SK-N-SH (cell line): ENCODE data around the gene TFF1.

Source experiments
- JUND ChIP-seq: IDR thresholded peaks from 2 replicates; pipeline ENCODE4 v1.4.0; 2012
- SIN3A ChIP-seq: IDR thresholded peaks from 2 replicates; pipeline ENCODE4 v1.6.1; 2012; ENCODE audit warnings: low read depth, mild to moderate bottlenecking, low read length, moderate library complexity, borderline replicate concordance
- TCF12 ChIP-seq: IDR thresholded peaks from 2 replicates; pipeline ENCODE4 v1.4.0; 2012
- YY1 ChIP-seq: IDR thresholded peaks from 2 replicates; pipeline ENCODE4 v1.4.0; 2012; ENCODE audit warnings: low read depth, mild to moderate bottlenecking
- TF ChIP-seq, protein P1 (sequence below): fragments of 200-600 bp; sonication (generic); IDR thresholded peaks from 2 replicates; pipeline ENCODE4 v1.6.1; 2017; ENCODE audit warnings: antibody characterized with exemption, mild to moderate bottlenecking, moderate library complexity
- TF ChIP-seq, protein P2 (sequence below): IDR thresholded peaks from 2 replicates; pipeline ENCODE4 v1.4.0; 2012; ENCODE audit warnings: low read depth, borderline replicate concordance
- TF ChIP-seq, protein P3 (sequence below): IDR thresholded peaks from 2 replicates; pipeline ENCODE4; 2012
- TF ChIP-seq, protein P4 (sequence below): IDR thresholded peaks from 2 replicates; pipeline ENCODE4 v1.4.0; 2012; ENCODE audit warnings: low read depth

DNA sequence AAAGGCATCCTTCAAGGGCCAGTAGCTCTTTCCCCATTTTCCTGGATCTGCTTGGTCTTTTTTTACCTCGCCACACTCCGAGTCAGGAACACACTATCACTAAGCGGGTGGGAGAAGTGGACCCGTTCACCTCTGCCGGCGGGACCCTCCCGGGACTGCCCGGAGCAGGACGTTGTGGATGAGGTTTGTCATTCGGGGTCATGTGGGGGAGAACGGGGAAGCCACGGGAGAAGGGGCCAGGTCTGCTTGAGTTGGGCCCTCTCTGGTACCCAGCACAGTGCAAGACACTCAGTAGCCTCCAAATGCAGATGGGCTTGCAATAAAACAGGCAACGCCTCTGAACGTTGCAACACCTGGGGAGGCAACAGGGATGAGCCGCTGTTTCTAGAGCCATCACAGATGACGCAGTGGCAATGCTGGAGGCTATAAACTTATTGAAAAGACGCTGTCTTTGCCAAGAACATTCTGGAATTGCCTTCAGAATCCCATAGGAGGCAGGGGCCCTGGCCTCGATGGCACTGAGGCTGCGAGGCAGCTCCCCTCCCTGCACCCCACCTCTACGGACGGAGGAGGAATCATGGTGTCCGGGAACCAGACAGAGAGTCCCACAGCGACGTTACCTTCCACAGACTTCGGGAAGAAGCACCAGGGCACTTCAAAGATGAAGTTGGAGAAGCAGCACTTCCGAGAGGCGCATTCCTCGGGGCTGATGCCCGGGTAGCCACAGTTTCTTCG, 19.3 kb downstream of the TFF1 start:
- TF ChIP-seq, protein P1, sequence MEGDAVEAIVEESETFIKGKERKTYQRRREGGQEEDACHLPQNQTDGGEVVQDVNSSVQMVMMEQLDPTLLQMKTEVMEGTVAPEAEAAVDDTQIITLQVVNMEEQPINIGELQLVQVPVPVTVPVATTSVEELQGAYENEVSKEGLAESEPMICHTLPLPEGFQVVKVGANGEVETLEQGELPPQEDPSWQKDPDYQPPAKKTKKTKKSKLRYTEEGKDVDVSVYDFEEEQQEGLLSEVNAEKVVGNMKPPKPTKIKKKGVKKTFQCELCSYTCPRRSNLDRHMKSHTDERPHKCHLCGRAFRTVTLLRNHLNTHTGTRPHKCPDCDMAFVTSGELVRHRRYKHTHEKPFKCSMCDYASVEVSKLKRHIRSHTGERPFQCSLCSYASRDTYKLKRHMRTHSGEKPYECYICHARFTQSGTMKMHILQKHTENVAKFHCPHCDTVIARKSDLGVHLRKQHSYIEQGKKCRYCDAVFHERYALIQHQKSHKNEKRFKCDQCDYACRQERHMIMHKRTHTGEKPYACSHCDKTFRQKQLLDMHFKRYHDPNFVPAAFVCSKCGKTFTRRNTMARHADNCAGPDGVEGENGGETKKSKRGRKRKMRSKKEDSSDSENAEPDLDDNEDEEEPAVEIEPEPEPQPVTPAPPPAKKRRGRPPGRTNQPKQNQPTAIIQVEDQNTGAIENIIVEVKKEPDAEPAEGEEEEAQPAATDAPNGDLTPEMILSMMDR: no peak
- TF ChIP-seq, protein P2, sequence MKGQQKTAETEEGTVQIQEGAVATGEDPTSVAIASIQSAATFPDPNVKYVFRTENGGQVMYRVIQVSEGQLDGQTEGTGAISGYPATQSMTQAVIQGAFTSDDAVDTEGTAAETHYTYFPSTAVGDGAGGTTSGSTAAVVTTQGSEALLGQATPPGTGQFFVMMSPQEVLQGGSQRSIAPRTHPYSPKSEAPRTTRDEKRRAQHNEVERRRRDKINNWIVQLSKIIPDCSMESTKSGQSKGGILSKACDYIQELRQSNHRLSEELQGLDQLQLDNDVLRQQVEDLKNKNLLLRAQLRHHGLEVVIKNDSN: no peak
- TF ChIP-seq, protein P3, sequence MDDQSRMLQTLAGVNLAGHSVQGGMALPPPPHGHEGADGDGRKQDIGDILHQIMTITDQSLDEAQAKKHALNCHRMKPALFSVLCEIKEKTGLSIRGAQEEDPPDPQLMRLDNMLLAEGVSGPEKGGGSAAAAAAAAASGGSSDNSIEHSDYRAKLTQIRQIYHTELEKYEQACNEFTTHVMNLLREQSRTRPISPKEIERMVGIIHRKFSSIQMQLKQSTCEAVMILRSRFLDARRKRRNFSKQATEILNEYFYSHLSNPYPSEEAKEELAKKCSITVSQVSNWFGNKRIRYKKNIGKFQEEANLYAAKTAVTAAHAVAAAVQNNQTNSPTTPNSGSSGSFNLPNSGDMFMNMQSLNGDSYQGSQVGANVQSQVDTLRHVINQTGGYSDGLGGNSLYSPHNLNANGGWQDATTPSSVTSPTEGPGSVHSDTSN: no peak
- TF ChIP-seq YY1 (no peak), JUND (no peak), SIN3A (no peak), TCF12 (no peak)
- TF ChIP-seq, protein P4, sequence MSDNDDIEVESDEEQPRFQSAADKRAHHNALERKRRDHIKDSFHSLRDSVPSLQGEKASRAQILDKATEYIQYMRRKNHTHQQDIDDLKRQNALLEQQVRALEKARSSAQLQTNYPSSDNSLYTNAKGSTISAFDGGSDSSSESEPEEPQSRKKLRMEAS: no peak
